Endothelial cell of umbilical vein (primary cell): ENCODE data around the gene SHFL. TPM values are rescaled to one million over a fixed set of nuclear protein-coding genes. Genes with fewer than 3 reads are reported as not detected.

ENCODE experiments used
- BruUV-seq: library from RNA; stranded (reverse); fragments of 400-500 nt; replicated peaks from 2 replicates; lab custom pipeline; 2021; lab: Mats Ljungman, UMichigan
- CTCF ChIA-PET: fragments of 300-600, 350-600 bp; sonication (Branson Sonifier 250); formaldehyde crosslinking; loops from one replicate; lab custom pipeline; 2021; ENCODE audit warnings: antibody characterized with exemption, inconsistent platforms; lab: Charles Lee
- POLR2A ChIA-PET: fragments of 300-600, 350-600 bp; sonication (Branson Sonifier 250); formaldehyde crosslinking; loops from one replicate; lab custom pipeline; 2021; ENCODE audit warnings: antibody characterized with exemption, inconsistent platforms; lab: Charles Lee
- DNase-seq: peaks from one replicate; pipeline ENCODE4 v3.0.0-alpha.2; 2011; ENCODE audit warnings: low read depth, low spot score
- FAIRE-seq: peaks from 2 replicates; lab custom pipeline; 2011; peaks lifted over from hg19 to GRCh38; lab: Jason Lieb, UNC
- H2AFZ ChIP-seq: 2 replicates; pipeline ENCODE4 v1.6.0; 2012; ENCODE audit warnings: low read depth, low read length, control low read depth, inconsistent platforms
- H3K27ac ChIP-seq: 2 replicates; pipeline ENCODE4 v1.5.1; 2011; ENCODE audit warnings: low read depth, mild to moderate bottlenecking, control low read depth, low read length, moderate library complexity; ENCODE audit not compliant: insufficient read depth
- H3K27me3 ChIP-seq, 2 experiments: 2 replicates each; pipeline versions ENCODE4 v1.6.0 to v1.6.1; 2011; ENCODE audit warnings: low read length in 2 of 2, mixed read lengths in 1 of 2; ENCODE audit not compliant: control insufficient read depth in 2 of 2, insufficient read depth in 2 of 2
- H3K36me3 ChIP-seq, 2 experiments: 2 replicates in 1 of 2; 3 replicates in 1 of 2; pipeline ENCODE4 v1.5.1; 2011; ENCODE audit warnings: low read length in 2 of 2, mild to moderate bottlenecking in 1 of 2, moderate library complexity in 1 of 2; ENCODE audit not compliant: control insufficient read depth in 2 of 2, insufficient read depth in 2 of 2; ENCODE audit errors: extremely low read depth in 1 of 2
- H3K4me1 ChIP-seq: 3 replicates; pipeline ENCODE4 v1.5.1; 2011; ENCODE audit warnings: mild to moderate bottlenecking, low read length; ENCODE audit not compliant: control insufficient read depth, insufficient read depth; ENCODE audit errors: extremely low read depth
- H3K4me2 ChIP-seq: 2 replicates; pipeline ENCODE4 v1.6.1; 2011; ENCODE audit warnings: low read length, control low read depth, mixed read lengths; ENCODE audit not compliant: insufficient read depth
- H3K4me3 ChIP-seq, 3 experiments: fragments of 200-600 bp in 1 of 3; sonication (generic), shearing (Covaris generic) in 1 of 3; replicated peaks in 1 of 3; 2 replicates each; pipeline ENCODE4 v1.5.1; 2011 to 2016; ENCODE audit warnings: control low read depth in 3 of 3, low read length in 3 of 3, mild to moderate bottlenecking in 2 of 3, inconsistent platforms in 1 of 3, low read depth in 1 of 3, moderate library complexity in 1 of 3; ENCODE audit not compliant: insufficient read depth in 1 of 3
- H3K79me2 ChIP-seq: 2 replicates; pipeline ENCODE4 v1.6.0; 2012; ENCODE audit warnings: low read length, inconsistent platforms; ENCODE audit not compliant: control insufficient read depth, insufficient read depth
- H3K9ac ChIP-seq: replicated peaks from 2 replicates; pipeline ENCODE3; 2011; ENCODE audit warnings: low read length, control low read depth; ENCODE audit not compliant: insufficient read depth; ENCODE audit errors: extremely low read depth
- H3K9me1 ChIP-seq: replicated peaks from 3 replicates; pipeline ENCODE4 v1.6.0; 2011; ENCODE audit warnings: mild to moderate bottlenecking, low read length; ENCODE audit not compliant: control insufficient read depth, insufficient read depth; ENCODE audit errors: extremely low read depth
- H3K9me3 ChIP-seq: replicated peaks from 2 replicates; pipeline ENCODE4 v1.5.1; 2012; ENCODE audit warnings: low read length, inconsistent platforms; ENCODE audit not compliant: control insufficient read depth, insufficient read depth
- H4K20me1 ChIP-seq: replicated peaks from 2 replicates; pipeline ENCODE3; 2011; ENCODE audit warnings: mild to moderate bottlenecking, low read length; ENCODE audit not compliant: control insufficient read depth, insufficient read depth; ENCODE audit errors: extremely low read depth
- CTCF ChIP-seq, 2 donors: IDR thresholded peaks; 1 replicate in 1 of 2; 2 replicates in 1 of 2; pipeline ENCODE4 v1.5.1; 2011; ENCODE audit warnings: low read length in 2 of 2, mild to moderate bottlenecking in 2 of 2, moderate library complexity in 2 of 2, control low read depth in 1 of 2, inconsistent platforms in 1 of 2, low read depth in 1 of 2; ENCODE audit not compliant: insufficient read depth in 1 of 2; ENCODE audit errors: extremely low read depth in 1 of 2
- EZH2 ChIP-seq: IDR thresholded peaks from 2 replicates; pipeline ENCODE4 v1.6.1; 2012; ENCODE audit warnings: borderline replicate concordance, low read depth, mild to moderate bottlenecking, moderate library complexity, low read length, inconsistent platforms; ENCODE audit not compliant: severe bottlenecking
- FOS ChIP-seq: IDR thresholded peaks from 2 replicates; pipeline ENCODE4 v1.6.1; 2011; ENCODE audit warnings: mild to moderate bottlenecking, low read length, moderate library complexity, borderline replicate concordance; ENCODE audit not compliant: insufficient read depth
- GATA2 ChIP-seq: IDR thresholded peaks from 2 replicates; pipeline ENCODE4 v1.7.0; 2011; ENCODE audit warnings: low read depth, mild to moderate bottlenecking, moderate library complexity, mixed read lengths, low read length; ENCODE audit not compliant: insufficient read length, insufficient read depth
- JUN ChIP-seq: IDR thresholded peaks from 2 replicates; pipeline ENCODE4 v1.6.1; 2011; ENCODE audit warnings: borderline replicate concordance, low read depth; ENCODE audit not compliant: insufficient read length, insufficient read depth
- MYC ChIP-seq: IDR thresholded peaks from one replicate; pipeline ENCODE4 v1.6.1; 2011; ENCODE audit warnings: mild to moderate bottlenecking, low read depth, low read length
- POLR2A ChIP-seq: IDR thresholded peaks from 2 replicates; pipeline ENCODE4 v1.6.1; 2012; ENCODE audit warnings: low read depth, mild to moderate bottlenecking, control low read depth, low read length
- POLR2AphosphoS5 ChIP-seq: IDR thresholded peaks from 2 replicates; pipeline ENCODE4 v1.6.1; 2012; ENCODE audit warnings: low read depth, mild to moderate bottlenecking, control low read depth, low read length, moderate library complexity; ENCODE audit not compliant: insufficient read depth
- dilution Hi-C: fragments of 300-500 bp; cut with MboI; formaldehyde crosslinking; loops from one replicate; pipeline ENCODE4 v1.15.0; 2019; ENCODE audit warnings: low sequenced_read_pairs; ENCODE audit not compliant: extremely low pct_ligation_motif_present
- intact Hi-C: fragments of 100-400 bp; cut with micrococcal nuclease; formaldehyde crosslinking; loops from one replicate; pipeline ENCODE4 v1.10.0; 2022
- polyA plus RNA-seq, 4 experiments: library from polyadenylated mRNA; depleted of rRNA in 3 of 4; stranded (reverse) in 3 of 4; unstranded in 1 of 4; fragments of >200 nt; gene quantifications; 2 replicates each; pipeline versions ENCODE4 v1.2.1 to v1.2.3, GENCODE V29; 2011 to 2012; ENCODE audit warnings: missing spikeins in 1 of 4
- total RNA-seq: library from RNA; stranded (reverse); gene quantifications from 2 replicates; pipeline ENCODE4 v1.2.3, GENCODE V29; 2021
- TF ChIP-seq, protein P1 (sequence below): IDR thresholded peaks from 2 replicates; pipeline ENCODE4 v1.6.1; 2011; ENCODE audit not compliant: insufficient read depth, insufficient read length

The SHFL gene
- total and polyA plus RNA-seq, 2 donors (not counting 3 experiments of a cell fraction or from before 2014, with no cell fraction given), result 34.4 to 36.9 TPM

- no peaks in the 10 kb centered on the region for H3K9me3 ChIP-seq
- peaks cover 0 to 30% of the 10 kb centered on the region in 2 experiments for H3K36me3 ChIP-seq
- FAIRE-seq (no peak), DNase-seq (no peak)
- H3K4me3 ChIP-seq, result no peak overlapping the region
- TF ChIP-seq CTCF (IDR thresholded peaks at IDR 0.05; ENCODE audit: extremely low read depth in 1 of 2, insufficient read depth in 1 of 2, low read depth in 1 of 2, low read length in 2 of 2) (no peak), POLR2A (no peak), GATA2 (no peak), JUN (no peak), POLR2AphosphoS5 (no peak), FOS (no peak), MYC (no peak), EZH2 (no peak)
- TF ChIP-seq, protein P1, sequence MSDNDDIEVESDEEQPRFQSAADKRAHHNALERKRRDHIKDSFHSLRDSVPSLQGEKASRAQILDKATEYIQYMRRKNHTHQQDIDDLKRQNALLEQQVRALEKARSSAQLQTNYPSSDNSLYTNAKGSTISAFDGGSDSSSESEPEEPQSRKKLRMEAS, result no peak
- H4K20me1 ChIP-seq, result no peaks in the 10 kb centered on the region
- H3K4me2 ChIP-seq, result no peak overlapping the region
- POLR2A ChIA-PET, result no interaction called here
- peaks cover 11% of the 10 kb centered on the region for H3K4me1 ChIP-seq
- H3K9me1 ChIP-seq, result no peaks in the 10 kb centered on the region
- H3K79me2 ChIP-seq, result peaks cover 18% of the 10 kb centered on the region
- no peak overlapping the region for H2AFZ ChIP-seq
- CTCF ChIA-PET, result interaction anchor here (0.9 to 1.2 kb wide), 3 partner anchors 11 to 133 kb away, joined by 3 to 4 read pairs (median 4); partner anchors contain the start of gene PPAN
- intact Hi-C loops (no loop called here), dilution Hi-C loops (no loop called here)
- no peak overlapping the region for H3K27ac ChIP-seq
- BruUV-seq, result no TSS peak
- H3K9ac ChIP-seq, result no peak overlapping the region
- H3K27me3 ChIP-seq, result no peaks in the 10 kb centered on the region
These were observed 30.9 kb downstream of the SHFL start for GRCh38 chr19:10116866-10117616.
